HG03457 (cell line): ENCODE results near the gene TNIP3.

Experiments used
- ATAC-seq: cut with Tn5 transposase; IDR thresholded peaks from one replicate; pipeline ENCODE4 v1.9.1; 2021; ENCODE audit warnings: moderate number of reproducible peaks; ENCODE audit not compliant: unreplicated experiment

Gene TNIP3

DNA sequence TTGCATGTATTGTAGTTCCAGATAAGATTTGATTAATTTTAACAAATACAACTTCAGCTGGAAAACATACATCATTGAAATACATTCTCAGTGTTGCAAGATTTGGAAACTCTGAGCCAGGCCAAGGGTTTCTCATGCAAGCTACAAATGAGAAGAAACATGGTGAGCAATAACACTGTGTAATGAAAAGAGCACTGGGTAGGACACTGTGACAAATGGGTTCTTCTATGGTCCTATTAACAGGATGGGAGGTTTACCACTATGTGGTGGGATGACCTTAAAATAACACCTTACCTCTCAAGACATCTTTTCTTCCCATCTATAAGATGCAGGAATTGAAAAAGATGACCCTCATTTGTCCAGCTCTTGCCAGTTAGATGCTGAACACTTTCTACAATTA lies 72.2 kb downstream of the TNIP3 start:
- no peak for ATAC-seq

DNA sequence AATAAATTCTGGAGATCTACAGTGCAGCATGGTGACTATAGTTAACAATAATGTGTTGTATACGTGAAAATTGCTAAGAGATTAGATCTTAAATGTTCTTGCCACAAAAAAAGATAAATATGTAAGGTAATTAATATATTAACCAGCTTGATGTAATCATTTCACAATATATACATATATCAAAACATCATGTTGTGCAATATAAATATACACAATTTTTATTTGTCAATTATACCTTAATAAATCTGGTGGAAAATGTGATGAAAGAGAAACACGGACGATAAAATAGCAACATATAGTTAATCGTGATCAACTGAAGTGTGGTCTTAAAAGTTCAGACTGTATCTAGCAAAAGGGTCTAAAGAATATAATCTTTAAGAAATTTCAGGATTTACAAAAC lies 75.3 kb downstream of the TNIP3 start:
- no peak for ATAC-seq
